Esophagus squamous epithelium (tissue), 4 donors: ENCODE measurements around the gene UBAP2L.

ENCODE experiments used
- CTCF ChIP-seq, 6 experiments: fragments of 450-650 bp in 4 of 6; fragments of 200-600 bp in 2 of 6; sonication (generic) in 2 of 6; IDR thresholded peaks; one replicate each; pipeline ENCODE4 v1.5.1; 2016 to 2019; ENCODE audit warnings: antibody characterized with exemption in 6 of 6, mild to moderate bottlenecking in 4 of 6, moderate library complexity in 4 of 6
- POLR2A ChIP-seq, 4 donors: fragments of 450-650 bp; IDR thresholded peaks; one replicate each; pipeline ENCODE4 v1.6.1; 2017; ENCODE audit warnings: antibody characterized with exemption in 4 of 4, mild to moderate bottlenecking in 4 of 4, moderate library complexity in 3 of 4

- TF ChIP-seq CTCF (IDR thresholded peaks at IDR 0.05) (no peak), POLR2A (IDR thresholded peaks at IDR 0.05) (no peak)
Measured at GRCh38 chr1:154222518-154222917, 1.8 kb downstream of the UBAP2L start.
